OCI-LY7 (cell line): ENCODE data around the gene BBS10. TPM values are rescaled to one million over a fixed set of nuclear protein-coding genes. Genes with fewer than 3 reads are reported as not detected.

Experiments used
- BruUV-seq: library from RNA; stranded (reverse); fragments of 400-500 nt; replicated peaks from 2 replicates; lab custom pipeline; 2021; lab: Mats Ljungman, UMichigan
- CTCF ChIA-PET: fragments of 300-600 bp; sonication (Branson Sonifier 250); formaldehyde crosslinking; loops from one replicate; lab custom pipeline; 2022; ENCODE audit warnings: antibody characterized with exemption; ENCODE audit not compliant: unreplicated experiment; lab: Charles Lee
- POLR2A ChIA-PET: fragments of 300-600 bp; sonication (Branson Sonifier 250); formaldehyde crosslinking; loops from one replicate; lab custom pipeline; 2022; ENCODE audit warnings: antibody characterized with exemption; lab: Charles Lee
- DNase-seq: peaks from one replicate; pipeline ENCODE4 v3.0.0-alpha.2; 2015; ENCODE audit warnings: low spot score
- H2AFZ ChIP-seq: fragments of 200-600 bp; sonication (generic), shearing (Covaris generic); 2 replicates; pipeline ENCODE4 v1.6.1; 2014; ENCODE audit warnings: mild to moderate bottlenecking, antibody characterized with exemption, low read length, moderate library complexity
- H3K27ac ChIP-seq: fragments of 200-600 bp; sonication (generic); 2 replicates; pipeline ENCODE4 v1.5.1; 2014; ENCODE audit warnings: mixed run types, low read depth, mild to moderate bottlenecking, moderate library complexity, low read length, inconsistent platforms; ENCODE audit not compliant: poor library complexity, severe bottlenecking
- H3K36me3 ChIP-seq: fragments of 200-600 bp; sonication (generic); 2 replicates; pipeline ENCODE4 v1.6.1; 2014; ENCODE audit warnings: mild to moderate bottlenecking, antibody characterized with exemption, low read length, moderate library complexity, mixed read lengths; ENCODE audit not compliant: insufficient read depth
- H3K4me1 ChIP-seq: fragments of 200-600 bp; sonication (generic); 2 replicates; pipeline ENCODE4 v1.5.1; 2014; ENCODE audit warnings: mild to moderate bottlenecking, low read length; ENCODE audit not compliant: insufficient read depth, poor library complexity, severe bottlenecking
- H3K4me2 ChIP-seq: fragments of 200-600 bp; sonication (generic); 2 replicates; pipeline ENCODE4 v1.6.1; 2014; ENCODE audit warnings: mild to moderate bottlenecking, low read length
- H3K4me3 ChIP-seq: fragments of 200-600 bp; sonication (generic); 2 replicates; pipeline ENCODE4 v1.5.1; 2014; ENCODE audit warnings: mild to moderate bottlenecking, low read depth, low read length; ENCODE audit not compliant: poor library complexity, severe bottlenecking
- H3K79me2 ChIP-seq: fragments of 200-600 bp; sonication (generic); 2 replicates; pipeline ENCODE4 v1.6.1; 2016; ENCODE audit warnings: low read depth, mild to moderate bottlenecking, low read length, moderate library complexity, mixed read lengths; ENCODE audit not compliant: insufficient read depth
- H3K9me2 ChIP-seq: fragments of 200-600 bp; sonication (generic); 2 replicates; pipeline ENCODE4 v1.6.1; 2016; ENCODE audit warnings: mild to moderate bottlenecking, low read length, mixed read lengths; ENCODE audit not compliant: insufficient read depth
- H3K9me3 ChIP-seq: fragments of 200-600 bp; sonication (generic); 2 replicates; pipeline ENCODE4 v1.6.1; 2014; ENCODE audit warnings: mild to moderate bottlenecking, mixed run types, low read length, mixed read lengths
- H4K20me1 ChIP-seq: fragments of 200-600 bp; sonication (generic); 2 replicates; pipeline ENCODE4 v1.6.1; 2014; ENCODE audit warnings: mild to moderate bottlenecking, antibody characterized with exemption, low read length, moderate library complexity, mixed read lengths; ENCODE audit not compliant: insufficient read depth
- CTCF ChIP-seq: fragments of 200-600 bp; sonication (generic); conservative IDR thresholded peaks from 2 replicates; pipeline ENCODE4 v1.5.1; 2014; ENCODE audit warnings: mild to moderate bottlenecking, antibody characterized with exemption, low read length, moderate library complexity, mixed read lengths
- EZH2phosphoT487 ChIP-seq: fragments of 200-600 bp; sonication (generic); IDR thresholded peaks from 2 replicates; pipeline ENCODE4 v1.6.1; 2018; ENCODE audit warnings: low read depth, borderline replicate concordance, mild to moderate bottlenecking, mixed run types, antibody characterized with exemption, low read length, moderate library complexity, mixed read lengths
- intact Hi-C: fragments of 100-400 bp; cut with micrococcal nuclease; formaldehyde crosslinking; loops from one replicate; pipeline ENCODE4 v1.10.0; 2022; ENCODE audit not compliant: unreplicated experiment
- total RNA-seq, 2 experiments: library from RNA; depleted of rRNA in 1 of 2; stranded (reverse); fragments of >200 nt in 1 of 2; shearing (Covaris generic) in 1 of 2; gene quantifications; 2 replicates each; pipeline ENCODE4 v1.2.3, GENCODE V29; 2014 to 2022

BBS10 gene
- total RNA-seq, 2 experiments from 2014 or later = 5.5 to 6.2 TPM

GRCh38 chr12:76303989-76304460 lies 44.2 kb downstream of the BBS10 start:
- H3K4me1 ChIP-seq = no peaks in the 10 kb centered on the region
- no peak for DNase-seq
- intact Hi-C loops = no loop called here
- no peak for TF ChIP-seq CTCF
- TF ChIP-seq EZH2phosphoT487 = no peak
- ChIA-PET POLR2A (no interaction called here), CTCF (no interaction called here)
- H3K27ac ChIP-seq = no peak overlapping the region
- no peaks in the 10 kb centered on the region for H4K20me1 ChIP-seq
- no peaks in the 10 kb centered on the region for H3K79me2 ChIP-seq
- no peaks in the 10 kb centered on the region for H3K9me3 ChIP-seq
- BruUV-seq = no TSS peak
- no peak overlapping the region for H2AFZ ChIP-seq
- no peak overlapping the region for H3K4me3 ChIP-seq
- H3K4me2 ChIP-seq = no peak overlapping the region
- no peaks in the 10 kb centered on the region for H3K36me3 ChIP-seq
- no peaks in the 10 kb centered on the region for H3K9me2 ChIP-seq

- BruUV-seq = no TSS peak
- ChIA-PET POLR2A (interaction anchor here (0.6 kb wide), 1 partner anchor 366 kb away, joined by 4 read pairs; no protein-coding TSS in a partner anchor), CTCF (no interaction called here)
- DNase-seq = no peak
- H3K9me3 ChIP-seq = no peaks in the 10 kb centered on the region
- no peak overlapping the region for H3K4me3 ChIP-seq
- no peak overlapping the region for H2AFZ ChIP-seq
- intact Hi-C loops = no loop called here
- H3K4me1 ChIP-seq = no peaks in the 10 kb centered on the region
- no peak overlapping the region for H3K27ac ChIP-seq
- TF ChIP-seq EZH2phosphoT487 = no peak
- no peak overlapping the region for H3K4me2 ChIP-seq
- H3K9me2 ChIP-seq = no peaks in the 10 kb centered on the region
- no peaks in the 10 kb centered on the region for H3K79me2 ChIP-seq
- no peaks in the 10 kb centered on the region for H4K20me1 ChIP-seq
- H3K36me3 ChIP-seq = no peaks in the 10 kb centered on the region
Measured at GRCh38 chr12:76303365-76303764, 44.9 kb downstream of the BBS10 start.

- POLR2A ChIA-PET = no interaction called here
- Histone ChIP-seq H4K20me1 (no peaks in the 10 kb centered on the region), H3K4me2 (no peak overlapping the region), H3K4me3 (no peak overlapping the region), H3K27ac (no peak overlapping the region), H3K4me1 (no peaks in the 10 kb centered on the region), H3K36me3 (no peaks in the 10 kb centered on the region), H3K9me2 (no peaks in the 10 kb centered on the region), H2AFZ (no peak overlapping the region), H3K79me2 (no peaks in the 10 kb centered on the region), H3K9me3 (no peaks in the 10 kb centered on the region)
- DNase-seq = no peak
- intact Hi-C loops = no loop called here
- no TSS peak for BruUV-seq
- TF ChIP-seq CTCF (no peak), EZH2phosphoT487 (no peak)
- CTCF ChIA-PET = no interaction called here
Measured at GRCh38 chr12:76300297-76300665, 47.9 kb downstream of the BBS10 start.
